Placental epithelial cell (primary cell): ENCODE results near the gene ACSL1. TPM values are rescaled to one million over a fixed set of nuclear protein-coding genes. Genes with fewer than 3 reads are reported as not detected.

Experiments used
- small RNA-seq: library from RNA; depleted of rRNA; stranded (forward); fragments of <200 nt; gene quantifications from one replicate; pipeline ENCODE3, GENCODE V24; 2012
- total RNA-seq: library from RNA; depleted of rRNA; stranded (reverse); fragments of >200 nt; gene quantifications from 2 replicates; pipeline ENCODE4 v1.2.3, GENCODE V29; 2012

Gene ACSL1
- 72.2 and 245 TPM in 2 replicates for total RNA-seq

GRCh38 chr4:184825896-184826690 is at the start of gene ACSL1:
TSS of gene ACSL1 (minus strand) at chr4:184825968. CDS start at chr4:184803514, 22,454 bp downstream.

GRCh38 chr4:184733654-184734524 is 91.9 kb downstream of the ACSL1 start, which contains the start of gene CENPU:
TSS of gene CENPU (minus strand) at chr4:184734096. CDS start at chr4:184734062, 34 bp downstream.

Small RNAs within 50 kb of the gene (small RNA-seq; reads per million reads assigned to genes)
- gene MIR3945, result not detected

Other genes starting within 250 kb of the ACSL1 start
- 29.1 and 34.3 TPM in 2 replicates for gene CASP3, start 176.5 kb downstream of the ACSL1 start, total RNA-seq
- gene PRIMPOL, start 176.2 kb downstream of the ACSL1 start, total RNA-seq, result 11.1 and 12.6 TPM in 2 replicates
- gene CENPU, start 91.9 kb downstream of the ACSL1 start, total RNA-seq, result 9.1 and 11.4 TPM in 2 replicates
- not detected in 2 replicates for gene HELT, start 192.5 kb upstream of the ACSL1 start, total RNA-seq